PC-9 (cell line): ENCODE results near the gene CSNK1G2. TPM values are rescaled to one million over a fixed set of nuclear protein-coding genes. Genes with fewer than 3 reads are reported as not detected.

ENCODE experiments used
- BruUV-seq: library from RNA; stranded (reverse); fragments of 400-500 nt; replicated peaks from 2 replicates; lab custom pipeline; 2021; lab: Mats Ljungman, UMichigan
- CTCF ChIA-PET: fragments of 300-600 bp; sonication (Branson Sonifier 250); formaldehyde crosslinking; loops from one replicate; lab custom pipeline; 2022; ENCODE audit warnings: antibody characterized with exemption; lab: Charles Lee
- POLR2A ChIA-PET: fragments of 300-600 bp; sonication (Branson Sonifier 250); formaldehyde crosslinking; loops from one replicate; lab custom pipeline; 2022; ENCODE audit warnings: antibody characterized with exemption; ENCODE audit not compliant: unreplicated experiment; lab: Charles Lee
- DNase-seq, 2 experiments: peaks; one replicate each; pipeline versions ENCODE4 v3.0.0 to v3.0.0-alpha.2; 2015 to 2022; ENCODE audit warnings: mixed read lengths in 1 of 2
- H2AFZ ChIP-seq: fragments of 200-600 bp; sonication (generic); 2 replicates; pipeline ENCODE4 v1.8.1; 2017; ENCODE audit warnings: antibody characterized with exemption
- H3F3A ChIP-seq: fragments of 200-600 bp; sonication (generic); 2 replicates; pipeline ENCODE4 v1.8.1; 2017; ENCODE audit warnings: antibody characterized with exemption, mild to moderate bottlenecking, low read depth; ENCODE audit not compliant: insufficient read depth
- H3K27ac ChIP-seq: fragments of 200-600 bp; sonication (generic); 2 replicates; pipeline ENCODE4 v1.6.1; 2016; ENCODE audit warnings: mixed run types
- H3K27me3 ChIP-seq: fragments of 200-600 bp; sonication (generic); 2 replicates; pipeline ENCODE4 v1.6.1; 2016; ENCODE audit warnings: low read depth, mixed run types; ENCODE audit not compliant: insufficient read depth
- H3K36me3 ChIP-seq: fragments of 200-600 bp; sonication (generic); 2 replicates; pipeline ENCODE4 v1.6.1; 2016; ENCODE audit warnings: low read depth, mixed run types
- H3K4me1 ChIP-seq: fragments of 200-600 bp; sonication (generic); replicated peaks from 2 replicates; pipeline ENCODE4 v1.6.1; 2016; ENCODE audit warnings: mixed run types; ENCODE audit not compliant: insufficient read depth
- H3K4me2 ChIP-seq: fragments of 200-600 bp; sonication (generic); 2 replicates; pipeline ENCODE4 v1.6.1; 2017; ENCODE audit warnings: mixed run types
- H3K4me3 ChIP-seq: fragments of 200-600 bp; sonication (generic); 2 replicates; pipeline ENCODE4 v1.6.1; 2016; ENCODE audit warnings: mixed run types
- H3K79me2 ChIP-seq: fragments of 200-600 bp; sonication (generic); 2 replicates; pipeline ENCODE4 v1.6.1; 2017; ENCODE audit warnings: low read depth, mixed run types
- H3K9me2 ChIP-seq: fragments of 200-600 bp; sonication (generic); 2 replicates; pipeline ENCODE4 v1.8.1; 2017; ENCODE audit warnings: mild to moderate bottlenecking; ENCODE audit not compliant: insufficient read depth
- H3K9me3 ChIP-seq: fragments of 200-600 bp; sonication (generic); 2 replicates; pipeline ENCODE4 v1.8.1; 2016; ENCODE audit warnings: low read depth; ENCODE audit not compliant: insufficient read depth
- H4K20me1 ChIP-seq: fragments of 200-600 bp; sonication (generic); 2 replicates; pipeline ENCODE4 v1.8.1; 2017; ENCODE audit not compliant: insufficient read depth
- CTCF ChIP-seq: fragments of 200-600 bp; sonication (generic); conservative IDR thresholded peaks from 2 replicates; pipeline ENCODE4 v1.6.1; 2017; ENCODE audit warnings: mixed run types, antibody characterized with exemption, mild to moderate bottlenecking, moderate library complexity
- EZH2 ChIP-seq: fragments of 200-600 bp; sonication (generic); IDR thresholded peaks from 2 replicates; pipeline ENCODE4 v1.8.0; 2017; ENCODE audit warnings: antibody characterized with exemption, low read depth
- intact Hi-C: fragments of 100-400 bp; cut with micrococcal nuclease; formaldehyde crosslinking; loops from one replicate; pipeline ENCODE4 v1.10.0; 2022; ENCODE audit not compliant: unreplicated experiment
- total RNA-seq: library from RNA; stranded (reverse); gene quantifications from 2 replicates; pipeline ENCODE4 v1.2.3, GENCODE V29; 2021

Gene CSNK1G2
- total RNA-seq, 1 experiment from 2014 or later = 58.2 TPM

GRCh38 chr19:1925544-1925943 lies 15.4 kb upstream of the CSNK1G2 start:
- no peaks in the 10 kb centered on the region for H3K4me1 ChIP-seq
- TF ChIP-seq CTCF (no peak), EZH2 (no peak)
- no peaks in the 10 kb centered on the region for H3K36me3 ChIP-seq
- H2AFZ ChIP-seq = no peak overlapping the region
- no peak overlapping the region for H3K4me2 ChIP-seq
- no peaks in the 10 kb centered on the region for H4K20me1 ChIP-seq
- H3K27me3 ChIP-seq = no peaks in the 10 kb centered on the region
- POLR2A ChIA-PET = no interaction called here
- no peak overlapping the region for H3K4me3 ChIP-seq
- TSS peak; percentile 79 for BruUV-seq
- CTCF ChIA-PET = no interaction called here
- DNase-seq = no peak
- no peaks in the 10 kb centered on the region for H3K9me2 ChIP-seq
- intact Hi-C loops = loop anchor here (10.0 kb wide), 1 partner anchor 689 kb away; no protein-coding TSS in a partner anchor
- H3K79me2 ChIP-seq = no peaks in the 10 kb centered on the region
- H3K9me3 ChIP-seq = no peaks in the 10 kb centered on the region
- H3F3A ChIP-seq = no peaks in the 10 kb centered on the region; the same call in 1 of the 2 replicates
- no peak overlapping the region for H3K27ac ChIP-seq

GRCh38 chr19:1929021-1929742 lies 11.8 kb upstream of the CSNK1G2 start:
- Histone ChIP-seq H3K9me3 (no peaks in the 10 kb centered on the region), H3K9me2 (no peaks in the 10 kb centered on the region), H3F3A (no peaks in the 10 kb centered on the region; the same call in 1 of the 2 replicates), H3K4me3 (peak overlapping the region; percentile 46; the same call in 1 of the 2 replicates), H3K27me3 (no peaks in the 10 kb centered on the region), H2AFZ (0 out of 2 replicates have a peak overlapping the region, but pooled peaks have one; percentile 52), H3K4me1 (no peaks in the 10 kb centered on the region), H3K4me2 (peak overlapping the region; percentile 84), H4K20me1 (no peaks in the 10 kb centered on the region), H3K27ac (no peak overlapping the region), H3K36me3 (no peaks in the 10 kb centered on the region), H3K79me2 (no peaks in the 10 kb centered on the region)
- CTCF ChIA-PET = interaction anchor here (0.5 to 0.6 kb wide), 2 partner anchors 111 to 682 kb away, joined by 5 to 9 read pairs; no protein-coding TSS in a partner anchor
- BruUV-seq = no TSS peak
- peak in 1 of 2 experiments; percentile 71 for DNase-seq
- intact Hi-C loops = loop anchor here (10.0 kb wide), 1 partner anchor 686 kb away; no protein-coding TSS in a partner anchor
- POLR2A ChIA-PET = no interaction called here
- no peak for TF ChIP-seq EZH2
- TF ChIP-seq CTCF = peak; percentile 76

- CTCF ChIA-PET = no interaction called here
These were observed 9.5 kb upstream of the CSNK1G2 start for GRCh38 chr19:1931445-1931844.

More at GRCh38 chr19:1931445-1931844, 9.5 kb upstream of the CSNK1G2 start:
- POLR2A ChIA-PET = no interaction called here
- intact Hi-C loops = no loop called here
- DNase-seq = no peak
- no peaks in the 10 kb centered on the region for H3K79me2 ChIP-seq
- no peaks in the 10 kb centered on the region for H3K9me3 ChIP-seq
- BruUV-seq = no TSS peak
- no peak overlapping the region for H2AFZ ChIP-seq
- no peak overlapping the region for H3K4me2 ChIP-seq
- H3K27ac ChIP-seq = no peak overlapping the region
- H3K9me2 ChIP-seq = no peaks in the 10 kb centered on the region
- no peak overlapping the region for H3K4me3 ChIP-seq
- no peaks in the 10 kb centered on the region for H4K20me1 ChIP-seq
- TF ChIP-seq CTCF = no peak
- no peak for TF ChIP-seq EZH2
- H3K36me3 ChIP-seq = no peaks in the 10 kb centered on the region
- H3K27me3 ChIP-seq = no peaks in the 10 kb centered on the region
- peaks cover 9% of the 10 kb centered on the region for H3K4me1 ChIP-seq
- no peaks in the 10 kb centered on the region; the same call in 1 of the 2 replicates for H3F3A ChIP-seq
